Endodermal cell (in vitro differentiated cells): Measurements from ENCODE around the gene COL18A1. TPM values are rescaled to one million over a fixed set of nuclear protein-coding genes. Genes with fewer than 3 reads are reported as not detected.

ENCODE experiments used
- DNase-seq: peaks from one replicate; pipeline ENCODE4 v3.0.0-alpha.2; 2017
- H3K27ac ChIP-seq: 2 replicates; pipeline ENCODE4 v1.5.1; 2013; ENCODE audit warnings: mild to moderate bottlenecking, low read depth, low read length, moderate library complexity
- H3K27me3 ChIP-seq: 2 replicates; pipeline ENCODE4 v1.6.1; 2013; ENCODE audit warnings: mild to moderate bottlenecking, low read length, moderate library complexity; ENCODE audit not compliant: insufficient read depth, control insufficient read depth, poor library complexity, severe bottlenecking
- H3K36me3 ChIP-seq: 2 replicates; pipeline ENCODE4 v1.7.0; 2013; ENCODE audit warnings: mild to moderate bottlenecking, low read length, moderate library complexity; ENCODE audit not compliant: control insufficient read depth, insufficient read depth
- H3K4me1 ChIP-seq: one replicate; pipeline ENCODE4 v1.7.0; 2013; ENCODE audit warnings: low read length; ENCODE audit not compliant: control insufficient read depth, insufficient read depth
- H3K4me3 ChIP-seq: 2 replicates; pipeline ENCODE4 v1.5.1; 2013; ENCODE audit warnings: mild to moderate bottlenecking, low read length, moderate library complexity
- H3K9ac ChIP-seq: 2 replicates; pipeline ENCODE4 v1.6.1; 2013; ENCODE audit warnings: mild to moderate bottlenecking, low read length, moderate library complexity; ENCODE audit not compliant: poor library complexity, severe bottlenecking; ENCODE audit errors: extremely low read depth
- H3K9me3 ChIP-seq: 2 replicates; pipeline ENCODE4 v1.6.1; 2013; ENCODE audit warnings: mild to moderate bottlenecking, low read length, moderate library complexity; ENCODE audit not compliant: control insufficient read depth
- H3K27ac Mint-ChIP-seq: 2 replicates; pipeline ENCODE4 v1.8.0; 2020; ENCODE audit warnings: mixed read lengths
- H3K27me3 Mint-ChIP-seq: 2 replicates; pipeline ENCODE4 v1.8.0; 2021; ENCODE audit warnings: mild to moderate bottlenecking, mixed read lengths; ENCODE audit not compliant: insufficient read depth
- H3K36me3 Mint-ChIP-seq: 2 replicates; pipeline ENCODE4 v1.8.0; 2020; ENCODE audit warnings: low read depth, mixed read lengths
- H3K4me1 Mint-ChIP-seq: 2 replicates; pipeline ENCODE4 v1.8.0; 2020; ENCODE audit warnings: mixed read lengths
- H3K4me3 Mint-ChIP-seq: 2 replicates; pipeline ENCODE4 v1.8.0; 2020; ENCODE audit warnings: mild to moderate bottlenecking, moderate library complexity, mixed read lengths
- H3K9me3 Mint-ChIP-seq: 2 replicates; pipeline ENCODE4 v1.8.0; 2020; ENCODE audit warnings: mild to moderate bottlenecking, mixed read lengths
- WGBS, 2 experiments: methylation state at CpG; one replicate each; pipeline versions ENCODE4 v1.1.5 to v1.1.7; 2013; ENCODE audit warnings: missing lambda C conversion rate in 2 of 2, mixed read lengths in 1 of 2; ENCODE audit not compliant: insufficient coverage in 1 of 2, insufficient read length in 1 of 2; 5-methylcytosine and 5-hydroxymethylcytosine counted together
- total RNA-seq, 2 donors: library from RNA; stranded (reverse); fragmentation: NEBNext Ultra II Directional in 1 of 2; extraction: Animal tissue kit (Norgen Biotek cat#: 25700) in 1 of 2; gene quantifications; 2 replicates in 1 of 2; 3 replicates in 1 of 2; pipeline ENCODE4 v1.2.1, GENCODE V29; 2021
- TF ChIP-seq, protein P1 (sequence below): fragments of 200-600 bp; sonication (generic); conservative IDR thresholded peaks from 2 replicates; pipeline ENCODE4 v1.5.0; 2021; ENCODE audit warnings: antibody characterized with exemption, mild to moderate bottlenecking

COL18A1 gene
- total RNA-seq, 2 donors from 2014 or later, result 332 to 398 TPM

DNA sequence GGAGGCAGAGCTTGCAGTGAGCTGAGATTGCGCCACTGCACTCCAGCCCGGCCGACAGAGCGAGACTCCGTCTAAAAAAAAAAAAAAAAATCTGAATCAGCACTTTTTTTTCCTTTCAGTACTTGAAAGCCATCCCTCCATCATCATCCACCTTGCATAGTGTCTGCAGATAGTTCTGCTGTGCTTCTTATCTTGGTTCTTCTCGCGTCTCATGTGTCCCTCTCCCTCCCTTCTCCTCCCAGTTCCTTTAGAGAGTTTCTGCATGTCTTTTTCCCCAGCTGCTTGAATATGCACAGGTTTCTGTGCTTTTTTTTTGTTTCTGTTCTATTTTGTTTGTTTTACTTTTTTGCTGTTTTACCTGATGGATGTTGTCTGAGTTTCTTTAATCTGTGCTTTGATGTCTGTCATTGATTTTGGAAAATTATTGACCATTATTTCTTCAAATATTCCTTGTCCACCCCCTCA is 3.9 kb upstream of the COL18A1 start:
- Histone ChIP-seq H3K36me3 (no peaks in the 10 kb centered on the region), H3K9me3 (peaks cover 11% of the 10 kb centered on the region), H3K9ac (no peak overlapping the region), H3K4me3 (no peak overlapping the region), H3K27ac (no peak overlapping the region), H3K27me3 (peaks cover 3% of the 10 kb centered on the region), H3K4me1 (no peaks in the 10 kb centered on the region)
- peaks cover 3% of the 10 kb centered on the region for H3K36me3 Mint-ChIP-seq
- peaks cover 10% of the 10 kb centered on the region for H3K4me1 Mint-ChIP-seq
- peaks cover 30% of the 10 kb centered on the region for H3K27me3 Mint-ChIP-seq
- H3K4me3 Mint-ChIP-seq, result no peak overlapping the region
- no peak overlapping the region for H3K27ac Mint-ChIP-seq
- H3K9me3 Mint-ChIP-seq, result peaks cover 13% of the 10 kb centered on the region
- TF ChIP-seq, protein P1, sequence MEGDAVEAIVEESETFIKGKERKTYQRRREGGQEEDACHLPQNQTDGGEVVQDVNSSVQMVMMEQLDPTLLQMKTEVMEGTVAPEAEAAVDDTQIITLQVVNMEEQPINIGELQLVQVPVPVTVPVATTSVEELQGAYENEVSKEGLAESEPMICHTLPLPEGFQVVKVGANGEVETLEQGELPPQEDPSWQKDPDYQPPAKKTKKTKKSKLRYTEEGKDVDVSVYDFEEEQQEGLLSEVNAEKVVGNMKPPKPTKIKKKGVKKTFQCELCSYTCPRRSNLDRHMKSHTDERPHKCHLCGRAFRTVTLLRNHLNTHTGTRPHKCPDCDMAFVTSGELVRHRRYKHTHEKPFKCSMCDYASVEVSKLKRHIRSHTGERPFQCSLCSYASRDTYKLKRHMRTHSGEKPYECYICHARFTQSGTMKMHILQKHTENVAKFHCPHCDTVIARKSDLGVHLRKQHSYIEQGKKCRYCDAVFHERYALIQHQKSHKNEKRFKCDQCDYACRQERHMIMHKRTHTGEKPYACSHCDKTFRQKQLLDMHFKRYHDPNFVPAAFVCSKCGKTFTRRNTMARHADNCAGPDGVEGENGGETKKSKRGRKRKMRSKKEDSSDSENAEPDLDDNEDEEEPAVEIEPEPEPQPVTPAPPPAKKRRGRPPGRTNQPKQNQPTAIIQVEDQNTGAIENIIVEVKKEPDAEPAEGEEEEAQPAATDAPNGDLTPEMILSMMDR, result no peak
- DNase-seq, result no peak
- WGBS, 2 experiments, result 93 to 97% methylated on average over 7 of the region's 7 CpGs

DNA sequence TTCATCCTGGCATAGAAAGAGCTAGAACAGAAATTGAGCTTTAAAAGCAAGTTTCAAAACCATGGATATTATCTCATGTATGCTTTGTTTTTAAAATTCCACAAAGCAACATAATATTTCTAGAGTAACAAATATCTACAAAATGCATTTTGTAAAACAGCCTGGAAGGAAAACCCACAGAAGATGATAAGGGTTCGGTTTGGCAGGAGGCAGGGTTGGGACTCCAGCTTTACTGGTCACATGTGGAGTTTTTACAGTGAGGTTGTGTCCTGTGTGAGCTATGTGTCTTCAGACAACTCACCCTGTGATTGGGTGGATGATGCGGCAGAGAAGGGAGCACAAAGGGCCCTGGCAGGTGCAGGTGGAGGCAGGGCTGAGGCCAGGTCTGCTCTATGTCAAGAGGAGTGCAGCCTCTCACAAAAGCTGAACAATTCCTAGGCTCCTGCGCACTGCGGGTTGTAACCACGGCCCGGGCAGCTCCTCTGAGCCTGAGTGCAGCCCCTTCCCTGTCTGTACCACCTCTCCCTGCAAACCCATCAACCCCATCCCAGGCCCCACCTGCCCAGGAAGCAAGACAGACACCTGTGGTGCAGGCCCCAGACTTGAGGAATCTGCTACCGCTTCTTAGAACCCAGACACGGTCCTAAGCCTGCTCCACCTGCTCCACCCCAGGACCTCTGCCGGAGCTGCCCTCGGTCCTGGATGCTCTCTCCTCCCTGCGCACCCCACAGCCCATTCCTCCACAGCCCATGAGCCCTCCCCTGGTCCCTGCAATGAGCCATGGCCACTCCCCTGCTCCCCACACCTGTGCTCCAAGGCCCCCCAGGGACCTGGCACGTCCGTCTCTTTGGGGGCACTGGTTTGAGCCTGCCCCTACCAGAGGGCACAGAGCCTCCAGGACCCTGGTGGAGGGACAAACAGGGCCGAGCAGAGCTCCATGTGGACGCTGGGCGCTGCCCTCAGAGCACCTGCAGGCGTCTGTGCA is 2.8 kb upstream of the COL18A1 start:
- no peak overlapping the region for H3K27ac Mint-ChIP-seq
- peaks cover 3% of the 10 kb centered on the region for H3K27me3 ChIP-seq
- peak; percentile 36 for DNase-seq
- H3K36me3 ChIP-seq, result peaks cover 3% of the 10 kb centered on the region
- H3K36me3 Mint-ChIP-seq, result peaks cover 6% of the 10 kb centered on the region
- peaks cover 13% of the 10 kb centered on the region for H3K9me3 Mint-ChIP-seq
- no peak overlapping the region for H3K27ac ChIP-seq
- 93 to 96% methylated on average over 13 to 17 of the region's 17 CpGs for WGBS, 2 experiments
- H3K27me3 Mint-ChIP-seq, result peaks cover 30% of the 10 kb centered on the region
- no peak overlapping the region for H3K9ac ChIP-seq
- H3K9me3 ChIP-seq, result peaks cover 11% of the 10 kb centered on the region
- no peak overlapping the region for H3K4me3 Mint-ChIP-seq
- TF ChIP-seq, protein P1, result no peak
- no peak overlapping the region for H3K4me3 ChIP-seq
- peaks cover 18% of the 10 kb centered on the region for H3K4me1 Mint-ChIP-seq
- no peaks in the 10 kb centered on the region for H3K4me1 ChIP-seq

DNA sequence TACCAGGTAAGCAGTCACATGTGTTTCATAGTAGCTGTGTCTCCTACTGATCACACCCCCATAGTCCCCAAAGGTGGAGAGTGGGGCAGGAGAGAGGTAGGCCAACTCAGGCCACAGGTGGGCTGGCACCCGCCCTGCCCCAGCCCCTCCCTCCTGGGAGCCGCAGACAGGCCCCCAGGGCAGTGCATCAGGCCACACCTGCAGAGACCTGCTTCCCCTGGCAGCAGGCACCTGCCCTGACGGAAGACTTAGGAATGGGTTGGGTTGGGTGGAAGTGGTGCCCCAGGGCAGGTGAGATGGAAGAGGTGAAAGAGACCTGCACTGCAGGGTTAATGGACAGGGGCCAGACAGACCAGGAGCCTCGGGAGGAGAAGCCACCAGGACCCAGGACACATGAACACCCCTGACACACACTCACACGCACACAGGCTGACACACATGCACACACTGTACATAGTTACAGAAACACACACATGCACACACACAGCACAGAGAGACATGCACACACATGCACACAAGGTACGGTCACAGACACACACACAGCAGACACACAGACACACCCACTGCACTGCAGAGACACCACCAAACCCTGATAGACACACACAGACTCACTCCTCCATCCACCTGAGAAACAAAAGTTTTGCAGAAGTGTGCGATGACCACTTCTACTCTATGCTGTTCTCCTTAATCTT is 1.7 kb upstream of the COL18A1 start:
- peaks cover 27% of the 10 kb centered on the region for H3K27me3 Mint-ChIP-seq
- H3K9me3 Mint-ChIP-seq, result peaks cover 13% of the 10 kb centered on the region
- peak; percentile 42 for DNase-seq

More for the DNA sequence above, 1.7 kb upstream of the COL18A1 start:
- WGBS, 2 experiments, result 88 to 92% methylated on average over 1 to 7 of the region's 7 CpGs
- peak overlapping the region; percentile 72 for H3K4me3 Mint-ChIP-seq
- H3K27ac Mint-ChIP-seq, result no peak overlapping the region
- Histone ChIP-seq H3K27ac (no peak overlapping the region), H3K9ac (no peak overlapping the region), H3K9me3 (peaks cover 11% of the 10 kb centered on the region), H3K4me3 (no peak overlapping the region), H3K36me3 (peaks cover 13% of the 10 kb centered on the region), H3K4me1 (peaks cover 4% of the 10 kb centered on the region), H3K27me3 (peaks cover 3% of the 10 kb centered on the region)
- peaks cover 13% of the 10 kb centered on the region for H3K36me3 Mint-ChIP-seq
- H3K4me1 Mint-ChIP-seq, result peaks cover 29% of the 10 kb centered on the region
- TF ChIP-seq, protein P1, result no peak
